GM23338 (cell line): Measurements from ENCODE around the gene RARG. TPM values are rescaled to one million over a fixed set of nuclear protein-coding genes. Genes with fewer than 3 reads are reported as not detected.

Source experiments
- ATAC-seq: fragments of 200-7000 bp; cut with Tn5 transposase; 3 replicates; pipeline ENCODE4 v1.9.1; 2020
- DNase-seq: peaks from one replicate; pipeline ENCODE4 v3.0.0-alpha.2; 2015; ENCODE audit warnings: low spot score
- H2AFZ ChIP-seq: fragments of 200-600 bp; sonication (generic); 2 replicates; pipeline ENCODE4 v1.8.0; 2016; ENCODE audit warnings: antibody characterized with exemption, mild to moderate bottlenecking, moderate library complexity
- H3F3A ChIP-seq: fragments of 200-600 bp; sonication (generic); replicated peaks from 2 replicates; pipeline ENCODE4 v1.8.0; 2017; ENCODE audit warnings: antibody characterized with exemption, mixed run types, low read depth
- H3K27ac ChIP-seq: fragments of 200-600 bp; sonication (generic); 2 replicates; pipeline ENCODE4 v1.6.1; 2016; ENCODE audit warnings: low read depth
- H3K27me3 ChIP-seq: fragments of 200-600 bp; sonication (generic); 2 replicates; pipeline ENCODE4 v1.8.0; 2016; ENCODE audit warnings: mild to moderate bottlenecking, mixed run types, moderate library complexity; ENCODE audit not compliant: insufficient read depth
- H3K36me3 ChIP-seq: fragments of 200-600 bp; sonication (generic); 2 replicates; pipeline ENCODE4 v1.8.0; 2016; ENCODE audit warnings: mild to moderate bottlenecking; ENCODE audit not compliant: insufficient read depth
- H3K4me1 ChIP-seq: fragments of 200-600 bp; sonication (generic); 2 replicates; pipeline ENCODE4 v1.8.0; 2016; ENCODE audit warnings: mild to moderate bottlenecking, moderate library complexity; ENCODE audit not compliant: insufficient read depth
- H3K4me2 ChIP-seq: fragments of 200-600 bp; sonication (generic); 2 replicates; pipeline ENCODE4 v1.7.1; 2017; ENCODE audit warnings: mixed run types
- H3K4me3 ChIP-seq: fragments of 200-600 bp; sonication (generic); 2 replicates; pipeline ENCODE4 v1.6.1; 2016; ENCODE audit warnings: mixed run types
- H3K79me2 ChIP-seq: fragments of 200-600 bp; sonication (generic); replicated peaks from 2 replicates; pipeline ENCODE4 v1.8.0; 2017; ENCODE audit warnings: mild to moderate bottlenecking; ENCODE audit not compliant: insufficient read depth
- H3K9me2 ChIP-seq: fragments of 200-600 bp; sonication (generic); 2 replicates; pipeline ENCODE4 v1.8.0; 2017; ENCODE audit not compliant: insufficient read depth
- H4K20me1 ChIP-seq: fragments of 200-600 bp; sonication (generic); replicated peaks from 2 replicates; pipeline ENCODE4 v1.8.0; 2017; ENCODE audit warnings: mild to moderate bottlenecking; ENCODE audit not compliant: insufficient read depth
- H3K27ac Mint-ChIP-seq: 2 replicates; pipeline ENCODE4 v1.8.0; 2020; ENCODE audit warnings: inconsistent platforms, mild to moderate bottlenecking, moderate library complexity, mixed read lengths
- H3K27me3 Mint-ChIP-seq: 3 replicates; pipeline ENCODE4 v1.8.0; 2022; ENCODE audit warnings: low read depth, mild to moderate bottlenecking, moderate library complexity, mixed read lengths, inconsistent platforms; ENCODE audit not compliant: insufficient read depth, poor library complexity
- H3K36me3 Mint-ChIP-seq: 3 replicates; pipeline ENCODE4 v1.8.0; 2021; ENCODE audit warnings: low read depth, mild to moderate bottlenecking, inconsistent platforms, moderate library complexity, mixed read lengths
- H3K4me1 Mint-ChIP-seq: 3 replicates; pipeline ENCODE4 v1.8.0; 2020; ENCODE audit warnings: mild to moderate bottlenecking, inconsistent platforms, mixed read lengths
- H3K4me3 Mint-ChIP-seq: 3 replicates; pipeline ENCODE4 v1.8.0; 2021; ENCODE audit warnings: moderate library complexity, mild to moderate bottlenecking, inconsistent platforms, mixed read lengths
- H3K9me3 Mint-ChIP-seq: 3 replicates; pipeline ENCODE4 v1.8.0; 2020; ENCODE audit warnings: moderate library complexity, mild to moderate bottlenecking, inconsistent platforms, mixed read lengths
- EZH2phosphoT487 ChIP-seq: fragments of 200-600 bp; sonication (generic); IDR thresholded peaks from one replicate; pipeline ENCODE4 v1.8.1; 2018; ENCODE audit warnings: antibody characterized with exemption; ENCODE audit not compliant: unreplicated experiment
- JUNB ChIP-seq: IDR thresholded peaks from one replicate; pipeline ENCODE4 v1.6.1; 2016; ENCODE audit warnings: antibody characterized with exemption; ENCODE audit not compliant: unreplicated experiment
- NANOG ChIP-seq: IDR thresholded peaks from 2 replicates; pipeline ENCODE4 v1.6.1; 2016; ENCODE audit warnings: antibody characterized with exemption, borderline replicate concordance
- STAT1 ChIP-seq: IDR thresholded peaks from one replicate; pipeline ENCODE4 v1.6.1; 2016; ENCODE audit warnings: antibody characterized with exemption; ENCODE audit not compliant: unreplicated experiment
- ZNF114 ChIP-seq: fragments of 250-450 bp; sonication (Bioruptor Pico); IDR thresholded peaks from 2 replicates; pipeline ENCODE4 v1.5.0; 2020; ENCODE audit warnings: mild to moderate bottlenecking, moderate library complexity
- ZNF331 ChIP-seq: fragments of 250-450 bp; sonication (Bioruptor Pico); IDR thresholded peaks from 2 replicates; pipeline ENCODE4 v1.5.0; 2020; ENCODE audit warnings: low read depth, mild to moderate bottlenecking, moderate library complexity
- polyA plus RNA-seq: library from polyadenylated mRNA; unstranded; fragments of >200 nt; fragmentation: Nextera tagmentation; extraction: Ambion mirVana; gene quantifications from 2 replicates; pipeline ENCODE4 v1.2.1, GENCODE V29; 2016
- total RNA-seq: library from RNA; depleted of rRNA; stranded (reverse); fragments of >200 nt; shearing (Covaris generic); gene quantifications from 2 replicates; pipeline ENCODE4 v1.2.3, GENCODE V29; 2014
- TF ChIP-seq, protein P1 (sequence below): fragments of 250-450 bp; sonication (Bioruptor Pico); IDR thresholded peaks from 2 replicates; pipeline ENCODE4 v1.5.0; 2020; ENCODE audit warnings: mild to moderate bottlenecking, moderate library complexity
- TF ChIP-seq, protein P2 (sequence below): IDR thresholded peaks from 2 replicates; pipeline ENCODE4 v1.6.1; 2016; ENCODE audit warnings: antibody characterized with exemption

The RARG gene
- total and polyA plus RNA-seq, 2 experiments from 2014 or later = 18.5 to 50.2 TPM

DNA sequence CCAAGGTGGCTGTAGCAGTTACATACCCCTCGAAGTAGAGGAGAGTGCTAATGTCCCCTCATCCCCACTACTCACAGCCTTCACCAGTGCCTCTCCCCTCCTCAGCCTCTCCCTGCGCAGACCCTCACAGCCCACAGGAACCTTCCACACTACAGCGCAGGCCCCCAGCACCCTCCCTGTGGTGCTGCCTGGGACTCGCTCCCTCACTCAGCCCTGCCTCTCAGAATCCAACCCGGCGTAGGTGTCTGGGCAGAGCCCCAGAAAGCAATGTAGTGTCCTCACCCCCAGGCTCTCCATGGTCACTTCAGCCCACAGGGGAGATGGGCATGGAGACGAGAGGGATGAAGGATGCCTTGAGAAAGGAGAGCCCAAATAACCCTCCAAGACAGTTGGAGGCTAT, 62.4 kb downstream of the RARG start:
- no peaks in the 10 kb centered on the region for H3K36me3 ChIP-seq
- peaks cover 11% of the 10 kb centered on the region for H3K4me1 Mint-ChIP-seq
- no peak for ATAC-seq
- H3K79me2 ChIP-seq = no peaks in the 10 kb centered on the region
- H3K4me3 Mint-ChIP-seq = no peak overlapping the region
- no peak for DNase-seq
- H3K36me3 Mint-ChIP-seq = peaks cover 2% of the 10 kb centered on the region; the same call in 1 of the 3 replicates
- no peaks in the 10 kb centered on the region for H3K4me1 ChIP-seq
- H3K27me3 ChIP-seq = peaks cover 56% of the 10 kb centered on the region
- H3K27ac Mint-ChIP-seq = no peak overlapping the region
- H2AFZ ChIP-seq = no peak overlapping the region
- H3K4me2 ChIP-seq = no peak overlapping the region
- H3K27me3 Mint-ChIP-seq = peaks cover 50% of the 10 kb centered on the region
- no peaks in the 10 kb centered on the region for H3F3A ChIP-seq
- H4K20me1 ChIP-seq = peaks cover 5% of the 10 kb centered on the region
- H3K4me3 ChIP-seq = no peak overlapping the region
- no peaks in the 10 kb centered on the region for H3K9me3 Mint-ChIP-seq
- TF ChIP-seq EZH2phosphoT487 (no peak), ZNF331 (CRISPR knock-in tag) (no peak), JUNB (no peak), ZNF114 (CRISPR knock-in tag) (no peak), NANOG (no peak), STAT1 (no peak)
- TF ChIP-seq, protein P1, sequence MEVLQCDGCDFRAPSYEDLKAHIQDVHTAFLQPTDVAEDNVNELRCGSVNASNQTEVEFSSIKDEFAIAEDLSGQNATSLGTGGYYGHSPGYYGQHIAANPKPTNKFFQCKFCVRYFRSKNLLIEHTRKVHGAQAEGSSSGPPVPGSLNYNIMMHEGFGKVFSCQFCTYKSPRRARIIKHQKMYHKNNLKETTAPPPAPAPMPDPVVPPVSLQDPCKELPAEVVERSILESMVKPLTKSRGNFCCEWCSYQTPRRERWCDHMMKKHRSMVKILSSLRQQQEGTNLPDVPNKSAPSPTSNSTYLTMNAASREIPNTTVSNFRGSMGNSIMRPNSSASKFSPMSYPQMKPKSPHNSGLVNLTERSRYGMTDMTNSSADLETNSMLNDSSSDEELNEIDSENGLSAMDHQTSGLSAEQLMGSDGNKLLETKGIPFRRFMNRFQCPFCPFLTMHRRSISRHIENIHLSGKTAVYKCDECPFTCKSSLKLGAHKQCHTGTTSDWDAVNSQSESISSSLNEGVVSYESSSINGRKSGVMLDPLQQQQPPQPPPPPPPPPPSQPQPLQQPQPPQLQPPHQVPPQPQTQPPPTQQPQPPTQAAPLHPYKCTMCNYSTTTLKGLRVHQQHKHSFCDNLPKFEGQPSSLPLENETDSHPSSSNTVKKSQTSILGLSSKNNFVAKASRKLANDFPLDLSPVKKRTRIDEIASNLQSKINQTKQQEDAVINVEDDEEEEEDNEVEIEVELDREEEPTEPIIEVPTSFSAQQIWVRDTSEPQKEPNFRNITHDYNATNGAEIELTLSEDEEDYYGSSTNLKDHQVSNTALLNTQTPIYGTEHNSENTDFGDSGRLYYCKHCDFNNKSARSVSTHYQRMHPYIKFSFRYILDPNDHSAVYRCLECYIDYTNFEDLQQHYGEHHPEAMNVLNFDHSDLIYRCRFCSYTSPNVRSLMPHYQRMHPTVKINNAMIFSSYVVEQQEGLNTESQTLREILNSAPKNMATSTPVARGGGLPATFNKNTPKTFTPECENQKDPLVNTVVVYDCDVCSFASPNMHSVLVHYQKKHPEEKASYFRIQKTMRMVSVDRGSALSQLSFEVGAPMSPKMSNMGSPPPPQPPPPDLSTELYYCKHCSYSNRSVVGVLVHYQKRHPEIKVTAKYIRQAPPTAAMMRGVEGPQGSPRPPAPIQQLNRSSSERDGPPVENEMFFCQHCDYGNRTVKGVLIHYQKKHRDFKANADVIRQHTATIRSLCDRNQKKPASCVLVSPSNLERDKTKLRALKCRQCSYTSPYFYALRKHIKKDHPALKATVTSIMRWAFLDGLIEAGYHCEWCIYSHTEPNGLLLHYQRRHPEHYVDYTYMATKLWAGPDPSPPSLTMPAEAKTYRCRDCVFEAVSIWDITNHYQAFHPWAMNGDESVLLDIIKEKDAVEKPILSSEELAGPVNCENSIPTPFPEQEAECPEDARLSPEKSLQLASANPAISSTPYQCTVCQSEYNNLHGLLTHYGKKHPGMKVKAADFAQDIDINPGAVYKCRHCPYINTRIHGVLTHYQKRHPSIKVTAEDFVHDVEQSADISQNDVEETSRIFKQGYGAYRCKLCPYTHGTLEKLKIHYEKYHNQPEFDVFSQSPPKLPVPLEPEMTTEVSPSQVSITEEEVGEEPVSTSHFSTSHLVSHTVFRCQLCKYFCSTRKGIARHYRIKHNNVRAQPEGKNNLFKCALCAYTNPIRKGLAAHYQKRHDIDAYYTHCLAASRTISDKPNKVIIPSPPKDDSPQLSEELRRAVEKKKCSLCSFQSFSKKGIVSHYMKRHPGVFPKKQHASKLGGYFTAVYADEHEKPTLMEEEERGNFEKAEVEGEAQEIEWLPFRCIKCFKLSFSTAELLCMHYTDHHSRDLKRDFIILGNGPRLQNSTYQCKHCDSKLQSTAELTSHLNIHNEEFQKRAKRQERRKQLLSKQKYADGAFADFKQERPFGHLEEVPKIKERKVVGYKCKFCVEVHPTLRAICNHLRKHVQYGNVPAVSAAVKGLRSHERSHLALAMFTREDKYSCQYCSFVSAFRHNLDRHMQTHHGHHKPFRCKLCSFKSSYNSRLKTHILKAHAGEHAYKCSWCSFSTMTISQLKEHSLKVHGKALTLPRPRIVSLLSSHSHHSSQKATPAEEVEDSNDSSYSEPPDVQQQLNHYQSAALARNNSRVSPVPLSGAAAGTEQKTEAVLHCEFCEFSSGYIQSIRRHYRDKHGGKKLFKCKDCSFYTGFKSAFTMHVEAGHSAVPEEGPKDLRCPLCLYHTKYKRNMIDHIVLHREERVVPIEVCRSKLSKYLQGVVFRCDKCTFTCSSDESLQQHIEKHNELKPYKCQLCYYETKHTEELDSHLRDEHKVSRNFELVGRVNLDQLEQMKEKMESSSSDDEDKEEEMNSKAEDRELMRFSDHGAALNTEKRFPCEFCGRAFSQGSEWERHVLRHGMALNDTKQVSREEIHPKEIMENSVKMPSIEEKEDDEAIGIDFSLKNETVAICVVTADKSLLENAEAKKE (CRISPR knock-in tag) = no peak
- TF ChIP-seq, protein P2, sequence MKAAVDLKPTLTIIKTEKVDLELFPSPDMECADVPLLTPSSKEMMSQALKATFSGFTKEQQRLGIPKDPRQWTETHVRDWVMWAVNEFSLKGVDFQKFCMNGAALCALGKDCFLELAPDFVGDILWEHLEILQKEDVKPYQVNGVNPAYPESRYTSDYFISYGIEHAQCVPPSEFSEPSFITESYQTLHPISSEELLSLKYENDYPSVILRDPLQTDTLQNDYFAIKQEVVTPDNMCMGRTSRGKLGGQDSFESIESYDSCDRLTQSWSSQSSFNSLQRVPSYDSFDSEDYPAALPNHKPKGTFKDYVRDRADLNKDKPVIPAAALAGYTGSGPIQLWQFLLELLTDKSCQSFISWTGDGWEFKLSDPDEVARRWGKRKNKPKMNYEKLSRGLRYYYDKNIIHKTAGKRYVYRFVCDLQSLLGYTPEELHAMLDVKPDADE = no peak
- no peak overlapping the region for H3K27ac ChIP-seq
- H3K9me2 ChIP-seq = no peaks in the 10 kb centered on the region
